OCI-LY3 (cell line): Measurements from ENCODE around the gene MPRIP.

Source experiments
- H2AFZ ChIP-seq: fragments of 200-600, 300-600 bp; shearing (Covaris generic); 2 replicates; pipeline ENCODE4 v1.6.0; 2014; ENCODE audit warnings: antibody characterized with exemption, low read depth, low read length
- H3K27ac ChIP-seq: fragments of 200-600, 300-600 bp; sonication (generic); 2 replicates; pipeline ENCODE4 v1.5.1; 2014; ENCODE audit warnings: mild to moderate bottlenecking, low read length, moderate library complexity, mixed read lengths
- H3K27me3 ChIP-seq: fragments of 200-600, 300-600 bp; sonication (generic); 2 replicates; pipeline ENCODE4 v1.6.1; 2014; ENCODE audit warnings: low read depth, low read length, mixed read lengths
- H3K36me3 ChIP-seq: fragments of 200-600, 300-600 bp; sonication (generic); replicated peaks from 2 replicates; pipeline ENCODE3; 2014; ENCODE audit warnings: low read depth, low read length, mixed read lengths
- H3K4me1 ChIP-seq: fragments of 300-600, 200-600 bp; sonication (generic); 2 replicates; pipeline ENCODE4 v1.6.1; 2014; ENCODE audit warnings: low read length, mixed read lengths
- H3K4me2 ChIP-seq: fragments of 200-600, 300-600 bp; sonication (generic); 2 replicates; pipeline ENCODE4 v1.6.1; 2014; ENCODE audit warnings: low read length, mixed read lengths
- H3K4me3 ChIP-seq: fragments of 300-600, 200-600 bp; sonication (generic); 2 replicates; pipeline ENCODE4 v1.5.1; 2014; ENCODE audit warnings: antibody characterized with exemption, mild to moderate bottlenecking, low read length, moderate library complexity
- H3K79me2 ChIP-seq: fragments of 300-600, 200-600 bp; shearing (Covaris generic); 2 replicates; pipeline ENCODE4 v1.6.1; 2014; ENCODE audit warnings: mild to moderate bottlenecking, low read length, mixed read lengths
- H3K9ac ChIP-seq: fragments of 300-600, 200-600 bp; shearing (Covaris generic); 2 replicates; pipeline ENCODE4 v1.6.0; 2014; ENCODE audit warnings: mild to moderate bottlenecking, low read length, moderate library complexity
- H3K9me3 ChIP-seq: fragments of 200-600, 300-600 bp; shearing (Covaris generic); 2 replicates; pipeline ENCODE4 v1.6.1; 2014; ENCODE audit warnings: low read length, mixed read lengths; ENCODE audit not compliant: insufficient read depth
- H4K20me1 ChIP-seq: fragments of 200-600, 300-600 bp; sonication (generic); 2 replicates; pipeline ENCODE4 v1.6.1; 2016; ENCODE audit warnings: low read length, mixed read lengths; ENCODE audit not compliant: insufficient read depth
- EZH2phosphoT487 ChIP-seq: fragments of 200-600 bp; shearing (Covaris generic); IDR thresholded peaks from 2 replicates; pipeline ENCODE4 v1.6.1; 2018; ENCODE audit warnings: antibody characterized with exemption, mixed run types, low read depth
- TF ChIP-seq, protein P1 (sequence below): fragments of 200-600, 300-600 bp; sonication (generic); IDR thresholded peaks from 2 replicates; pipeline ENCODE4 v1.5.1; 2014; ENCODE audit warnings: antibody characterized with exemption, low read length, low read depth

Gene MPRIP

DNA sequence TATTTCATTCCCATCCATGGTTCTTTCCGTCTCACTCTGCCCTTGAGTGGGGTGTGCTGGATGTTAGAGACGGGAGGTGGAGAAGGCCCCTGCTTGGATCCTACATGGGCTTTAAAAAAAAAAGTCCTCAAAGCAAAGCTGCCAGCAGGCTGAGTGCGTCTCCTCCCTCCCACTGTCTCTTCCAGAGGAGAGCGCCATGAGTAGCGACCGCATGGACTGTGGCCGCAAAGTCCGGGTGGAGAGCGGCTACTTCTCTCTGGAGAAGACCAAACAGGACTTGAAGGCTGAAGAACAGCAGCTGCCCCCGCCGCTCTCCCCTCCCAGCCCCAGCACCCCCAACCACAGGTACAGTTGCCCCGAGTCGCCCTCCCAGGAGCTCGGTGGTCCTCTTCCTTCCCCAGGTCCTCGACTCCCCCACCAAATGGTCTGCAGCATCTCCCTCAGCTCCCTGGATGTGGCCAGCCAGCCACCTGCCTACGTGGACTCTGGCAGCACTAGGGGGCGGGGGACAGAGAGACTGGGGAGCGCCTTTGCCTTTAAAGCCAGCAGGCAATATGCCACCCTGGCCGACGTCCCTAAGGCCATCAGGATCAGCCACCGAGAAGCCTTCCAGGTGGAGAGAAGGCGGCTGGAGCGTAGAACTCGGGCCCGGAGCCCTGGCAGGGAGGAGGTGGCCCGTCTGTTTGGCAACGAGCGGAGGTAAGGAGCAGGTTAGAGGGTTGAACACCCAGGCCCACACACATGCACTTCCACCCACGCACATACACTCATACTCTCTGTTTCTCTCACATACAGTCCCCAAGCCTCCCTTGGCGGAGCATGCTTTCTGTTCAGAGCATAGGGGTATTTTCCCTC, 95.7 kb downstream of the MPRIP start:
- H3K9ac ChIP-seq, result no peak overlapping the region
- no peaks in the 10 kb centered on the region for H3K27me3 ChIP-seq
- H4K20me1 ChIP-seq, result no peaks in the 10 kb centered on the region
- H2AFZ ChIP-seq, result no peak overlapping the region
- no peak overlapping the region for H3K27ac ChIP-seq
- H3K4me1 ChIP-seq, result no peaks in the 10 kb centered on the region
- no peak overlapping the region for H3K4me2 ChIP-seq
- TF ChIP-seq, protein P1, sequence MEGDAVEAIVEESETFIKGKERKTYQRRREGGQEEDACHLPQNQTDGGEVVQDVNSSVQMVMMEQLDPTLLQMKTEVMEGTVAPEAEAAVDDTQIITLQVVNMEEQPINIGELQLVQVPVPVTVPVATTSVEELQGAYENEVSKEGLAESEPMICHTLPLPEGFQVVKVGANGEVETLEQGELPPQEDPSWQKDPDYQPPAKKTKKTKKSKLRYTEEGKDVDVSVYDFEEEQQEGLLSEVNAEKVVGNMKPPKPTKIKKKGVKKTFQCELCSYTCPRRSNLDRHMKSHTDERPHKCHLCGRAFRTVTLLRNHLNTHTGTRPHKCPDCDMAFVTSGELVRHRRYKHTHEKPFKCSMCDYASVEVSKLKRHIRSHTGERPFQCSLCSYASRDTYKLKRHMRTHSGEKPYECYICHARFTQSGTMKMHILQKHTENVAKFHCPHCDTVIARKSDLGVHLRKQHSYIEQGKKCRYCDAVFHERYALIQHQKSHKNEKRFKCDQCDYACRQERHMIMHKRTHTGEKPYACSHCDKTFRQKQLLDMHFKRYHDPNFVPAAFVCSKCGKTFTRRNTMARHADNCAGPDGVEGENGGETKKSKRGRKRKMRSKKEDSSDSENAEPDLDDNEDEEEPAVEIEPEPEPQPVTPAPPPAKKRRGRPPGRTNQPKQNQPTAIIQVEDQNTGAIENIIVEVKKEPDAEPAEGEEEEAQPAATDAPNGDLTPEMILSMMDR, result no peak
- no peak for TF ChIP-seq EZH2phosphoT487
- H3K9me3 ChIP-seq, result no peaks in the 10 kb centered on the region
- no peaks in the 10 kb centered on the region for H3K79me2 ChIP-seq
- H3K36me3 ChIP-seq, result no peaks in the 10 kb centered on the region
- H3K4me3 ChIP-seq, result no peak overlapping the region

DNA sequence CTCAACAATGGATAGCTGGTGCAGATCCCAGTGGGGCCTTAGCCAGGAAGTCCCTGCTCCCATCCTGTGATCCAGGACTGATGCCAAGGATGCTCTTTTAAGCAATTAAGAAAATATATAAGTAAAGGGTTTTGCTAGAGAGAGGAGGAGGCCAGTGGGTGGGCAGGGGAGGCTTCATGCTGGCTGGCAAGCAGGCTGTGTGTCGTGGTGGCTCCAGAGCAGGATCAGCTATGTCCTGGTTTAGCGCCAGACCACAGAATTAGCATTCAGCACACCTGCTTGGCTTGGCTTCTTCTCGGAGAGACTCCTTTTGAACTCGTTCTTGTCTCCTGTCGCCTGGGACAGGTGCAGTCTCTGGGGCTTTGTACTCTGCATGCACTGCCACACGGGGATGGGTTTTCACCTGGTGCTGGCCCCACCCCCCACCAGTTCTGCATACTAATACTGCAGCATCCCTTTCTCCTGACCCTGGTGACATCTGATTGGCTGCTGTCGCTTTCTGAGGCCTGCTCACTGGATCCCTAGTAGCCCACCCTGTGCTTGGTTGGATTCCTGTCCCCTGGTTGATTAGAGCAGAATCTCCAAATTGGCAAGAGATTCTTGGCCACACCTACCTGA, 97.8 kb downstream of the MPRIP start:
- Histone ChIP-seq H2AFZ (no peak overlapping the region), H3K9me3 (no peaks in the 10 kb centered on the region), H3K4me3 (no peak overlapping the region), H3K27me3 (no peaks in the 10 kb centered on the region), H3K79me2 (no peaks in the 10 kb centered on the region), H3K9ac (no peak overlapping the region), H3K4me2 (no peak overlapping the region), H3K36me3 (no peaks in the 10 kb centered on the region), H3K27ac (no peak overlapping the region), H3K4me1 (no peaks in the 10 kb centered on the region), H4K20me1 (no peaks in the 10 kb centered on the region)
- no peak for TF ChIP-seq EZH2phosphoT487
- TF ChIP-seq, protein P1, result no peak

DNA sequence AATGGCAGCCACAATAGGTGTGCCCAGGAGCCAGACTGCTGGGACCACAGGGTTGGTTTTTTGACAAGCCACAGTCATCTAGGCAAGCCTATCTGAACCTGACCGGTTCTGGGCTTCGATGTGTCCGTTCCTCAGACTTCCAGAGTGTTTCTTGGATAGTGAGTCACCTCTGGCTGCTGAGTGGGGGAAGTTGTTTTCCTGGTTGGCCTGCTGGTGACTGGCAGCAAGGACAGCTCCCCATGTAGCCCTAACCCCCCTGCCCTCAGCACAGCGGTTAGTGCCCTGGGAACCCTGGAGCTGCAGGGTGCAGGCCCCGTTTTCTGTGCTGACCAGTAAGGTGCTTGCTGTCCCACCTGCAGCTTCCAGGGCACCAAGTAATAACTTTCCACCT, 98.3 kb downstream of the MPRIP start:
- H3K4me1 ChIP-seq, result no peaks in the 10 kb centered on the region
- H2AFZ ChIP-seq, result no peak overlapping the region
- H4K20me1 ChIP-seq, result no peaks in the 10 kb centered on the region
- no peak overlapping the region for H3K4me3 ChIP-seq
- no peaks in the 10 kb centered on the region for H3K9me3 ChIP-seq
- no peaks in the 10 kb centered on the region for H3K36me3 ChIP-seq
- H3K27ac ChIP-seq, result no peak overlapping the region
- H3K79me2 ChIP-seq, result no peaks in the 10 kb centered on the region
- H3K4me2 ChIP-seq, result no peak overlapping the region
- no peaks in the 10 kb centered on the region for H3K27me3 ChIP-seq
- no peak overlapping the region for H3K9ac ChIP-seq
- no peak for TF ChIP-seq EZH2phosphoT487
- TF ChIP-seq, protein P1, result no peak

DNA sequence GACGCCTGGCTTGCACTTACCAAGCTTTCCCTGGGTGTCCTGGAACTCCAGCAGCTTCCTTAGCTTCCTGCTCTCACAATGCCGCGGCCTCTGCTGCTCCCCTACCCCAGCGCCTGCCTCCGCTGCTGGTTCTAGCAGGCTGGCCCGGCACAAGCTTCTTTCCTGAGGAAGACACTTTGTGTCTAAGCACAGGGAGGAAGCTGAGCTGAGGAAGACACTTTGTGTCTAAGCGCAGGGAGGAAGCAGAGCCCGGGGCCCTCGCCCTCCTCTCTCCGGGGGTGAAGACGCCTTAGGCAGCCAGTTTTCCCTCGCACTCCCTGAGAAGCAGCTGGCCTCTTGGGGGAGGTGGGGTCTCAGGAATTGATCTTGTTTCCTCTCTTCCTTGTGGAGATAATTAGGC, 99.0 kb downstream of the MPRIP start:
- no peaks in the 10 kb centered on the region for H3K27me3 ChIP-seq
- H3K4me3 ChIP-seq, result no peak overlapping the region
- H3K9ac ChIP-seq, result no peak overlapping the region
- H3K9me3 ChIP-seq, result no peaks in the 10 kb centered on the region
- TF ChIP-seq EZH2phosphoT487, result no peak
- TF ChIP-seq, protein P1, result no peak
- no peaks in the 10 kb centered on the region for H3K36me3 ChIP-seq
- H2AFZ ChIP-seq, result no peak overlapping the region
- no peaks in the 10 kb centered on the region for H3K4me1 ChIP-seq
- no peaks in the 10 kb centered on the region for H3K79me2 ChIP-seq
- no peak overlapping the region for H3K4me2 ChIP-seq
- no peak overlapping the region for H3K27ac ChIP-seq
- no peaks in the 10 kb centered on the region for H4K20me1 ChIP-seq
